LNCAP (cell line): ENCODE measurements around the gene ZNF280A.

Experiments used
- TF ChIP-seq, protein P1 (sequence below): fragments of 450-650 bp; IDR thresholded peaks from 2 replicates; pipeline ENCODE4 v1.5.1; 2017; ENCODE audit warnings: mild to moderate bottlenecking

Gene ZNF280A

GRCh38 chr22:22520020-22520656 lies at the start of gene ZNF280A:
TSS of gene ZNF280A (minus strand) at chr22:22520270. CDS start at chr22:22515630, 4,640 bp downstream.
- TF ChIP-seq, protein P1, sequence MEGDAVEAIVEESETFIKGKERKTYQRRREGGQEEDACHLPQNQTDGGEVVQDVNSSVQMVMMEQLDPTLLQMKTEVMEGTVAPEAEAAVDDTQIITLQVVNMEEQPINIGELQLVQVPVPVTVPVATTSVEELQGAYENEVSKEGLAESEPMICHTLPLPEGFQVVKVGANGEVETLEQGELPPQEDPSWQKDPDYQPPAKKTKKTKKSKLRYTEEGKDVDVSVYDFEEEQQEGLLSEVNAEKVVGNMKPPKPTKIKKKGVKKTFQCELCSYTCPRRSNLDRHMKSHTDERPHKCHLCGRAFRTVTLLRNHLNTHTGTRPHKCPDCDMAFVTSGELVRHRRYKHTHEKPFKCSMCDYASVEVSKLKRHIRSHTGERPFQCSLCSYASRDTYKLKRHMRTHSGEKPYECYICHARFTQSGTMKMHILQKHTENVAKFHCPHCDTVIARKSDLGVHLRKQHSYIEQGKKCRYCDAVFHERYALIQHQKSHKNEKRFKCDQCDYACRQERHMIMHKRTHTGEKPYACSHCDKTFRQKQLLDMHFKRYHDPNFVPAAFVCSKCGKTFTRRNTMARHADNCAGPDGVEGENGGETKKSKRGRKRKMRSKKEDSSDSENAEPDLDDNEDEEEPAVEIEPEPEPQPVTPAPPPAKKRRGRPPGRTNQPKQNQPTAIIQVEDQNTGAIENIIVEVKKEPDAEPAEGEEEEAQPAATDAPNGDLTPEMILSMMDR = no peak

GRCh38 chr22:22569218-22569617 lies 49.1 kb upstream of the ZNF280A start:
- TF ChIP-seq, protein P1 = no peak

DNA sequence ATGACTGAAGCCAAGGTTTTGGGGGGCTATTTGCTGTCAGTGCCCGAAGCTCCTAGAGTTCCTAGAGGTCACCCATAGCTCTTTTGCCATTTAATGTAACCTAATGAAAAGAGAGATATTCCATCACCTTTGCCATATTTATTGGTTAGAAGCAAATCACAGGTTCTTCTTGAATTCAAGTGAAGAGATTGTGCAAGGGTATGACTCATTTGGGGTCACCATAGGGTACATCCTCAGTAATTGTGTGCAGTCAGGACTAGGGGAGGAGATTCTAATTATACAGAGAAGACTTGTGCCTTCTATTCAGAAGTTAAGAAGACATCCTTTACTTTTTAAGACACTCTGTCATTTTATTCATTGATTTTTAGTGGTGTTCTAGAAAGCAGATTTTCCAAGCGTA lies 45.9 kb upstream of the ZNF280A start:
- TF ChIP-seq, protein P1 = no peak

GRCh38 chr22:22558972-22559603 lies 39.0 kb upstream of the ZNF280A start, which contains the start of gene PRAME:
TSS of gene PRAME (minus strand) at chr22:22559265. CDS start at chr22:22556832, 2,433 bp downstream.
- TF ChIP-seq, protein P1 = peak; percentile 98

DNA sequence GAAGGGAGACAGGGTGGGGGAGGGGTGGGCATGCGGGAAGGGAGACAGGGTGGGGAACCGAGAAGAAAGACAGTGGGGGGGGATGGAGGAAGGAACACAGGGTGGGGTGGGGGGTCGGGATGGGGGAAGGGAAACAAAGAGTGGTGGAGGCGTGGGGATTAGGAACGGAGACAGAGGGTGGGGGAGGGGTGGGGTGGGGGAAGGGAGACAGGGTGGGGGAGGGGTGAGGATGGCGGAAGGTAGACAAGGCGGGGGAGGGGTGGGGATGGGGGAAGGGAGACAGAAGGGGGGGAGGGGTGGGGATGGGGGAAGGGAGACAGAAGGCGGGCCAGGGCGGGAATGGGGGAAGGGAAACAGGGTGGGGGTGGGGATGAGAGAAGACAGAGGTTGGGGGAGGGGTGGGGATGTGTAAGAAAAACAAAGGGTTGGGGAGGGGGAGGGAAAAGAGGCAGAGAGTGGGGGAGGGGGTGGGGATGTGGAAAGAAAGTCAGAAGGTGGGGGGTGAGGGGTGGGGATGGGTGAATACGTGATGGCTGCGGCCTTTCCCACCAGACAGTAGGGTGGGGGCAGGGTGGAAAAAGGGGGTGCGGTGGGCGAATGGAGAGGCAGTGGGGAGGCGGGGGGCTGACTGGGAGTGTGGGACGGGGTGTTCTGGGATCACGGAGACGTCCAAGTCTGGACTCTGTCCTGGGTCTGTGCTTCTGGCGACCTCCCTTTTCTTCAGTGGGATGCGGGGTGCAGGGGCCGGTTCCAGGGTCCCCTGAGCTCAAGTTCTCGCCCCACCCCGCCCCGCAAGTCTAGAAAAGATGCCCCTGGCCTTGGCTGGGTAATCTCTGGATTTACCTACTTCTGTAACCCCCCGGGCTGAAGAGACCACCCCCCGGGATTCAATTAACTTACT lies 38.3 kb upstream of the ZNF280A start:
- TF ChIP-seq, protein P1 = no peak

DNA sequence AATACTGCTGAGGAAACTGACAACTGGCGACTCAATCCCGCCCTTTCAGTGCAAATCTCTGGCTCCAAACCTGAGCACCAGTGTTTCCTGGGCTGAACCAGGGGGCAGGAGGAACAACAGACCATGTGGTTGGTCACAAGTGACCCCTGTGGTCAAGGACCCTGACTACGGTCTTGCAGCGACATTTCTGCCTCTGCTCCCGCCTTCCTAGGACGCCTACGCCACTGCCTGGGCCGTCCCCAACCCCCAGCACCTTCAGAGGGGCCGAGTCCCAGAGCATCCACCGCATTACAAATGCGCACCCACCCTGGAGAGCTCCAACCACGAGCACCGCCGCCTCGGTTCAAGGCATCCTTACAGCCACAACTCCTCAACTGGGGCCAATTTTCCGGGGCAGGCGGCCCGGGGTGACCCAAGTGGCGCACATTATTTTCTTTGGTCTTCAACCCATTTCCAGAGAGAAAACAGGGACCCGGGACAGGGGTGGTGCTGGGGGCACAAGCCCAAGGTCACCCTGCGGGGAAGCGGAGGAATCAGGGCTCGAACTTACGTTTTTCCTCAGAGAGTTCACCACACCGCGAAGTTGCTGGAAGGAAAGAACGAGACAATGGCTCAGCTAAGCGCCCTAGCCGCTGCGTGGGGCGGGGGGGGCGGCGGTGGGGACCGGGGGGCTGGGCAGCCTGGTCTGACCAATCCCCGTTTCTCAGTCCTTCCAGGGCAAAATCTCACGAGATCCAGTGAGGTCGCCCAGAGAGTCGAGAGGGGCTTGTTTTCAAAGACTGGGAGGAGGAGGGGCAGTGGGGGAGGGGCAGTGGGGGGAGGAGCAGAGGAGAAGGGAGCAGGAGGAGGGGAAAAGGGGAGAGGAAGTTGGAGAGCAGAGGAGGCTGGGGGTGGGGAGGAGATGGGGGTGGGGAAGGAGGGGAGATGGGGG lies 37.2 kb upstream of the ZNF280A start:
- TF ChIP-seq, protein P1 = no peak
